NCI-H748 treated with DMSO at 0.1 percent for 48 hours (cell line): ENCODE results near the gene C10orf95.

Experiments used
- DNase-seq: peaks from one replicate; lab custom pipeline; 2025; lab: John Stamatoyannopoulos, UW

Gene C10orf95

DNA sequence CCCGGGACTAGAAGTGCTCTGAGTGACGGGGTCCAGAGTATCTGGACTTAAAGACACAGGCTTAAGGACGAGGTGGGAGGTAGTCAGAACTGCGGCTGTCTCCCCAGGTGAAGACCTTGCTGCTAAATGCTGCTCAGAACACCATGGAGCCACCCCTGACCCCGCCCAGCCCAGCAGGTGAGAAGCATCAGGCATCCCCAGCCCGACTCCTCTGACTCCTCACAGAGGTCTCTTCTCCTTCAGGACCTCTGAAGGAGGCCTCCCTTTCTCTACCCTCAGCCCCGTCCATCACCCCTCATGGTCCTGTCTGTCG is 50.0 kb downstream of the C10orf95 start:
- no peak for DNase-seq

DNA sequence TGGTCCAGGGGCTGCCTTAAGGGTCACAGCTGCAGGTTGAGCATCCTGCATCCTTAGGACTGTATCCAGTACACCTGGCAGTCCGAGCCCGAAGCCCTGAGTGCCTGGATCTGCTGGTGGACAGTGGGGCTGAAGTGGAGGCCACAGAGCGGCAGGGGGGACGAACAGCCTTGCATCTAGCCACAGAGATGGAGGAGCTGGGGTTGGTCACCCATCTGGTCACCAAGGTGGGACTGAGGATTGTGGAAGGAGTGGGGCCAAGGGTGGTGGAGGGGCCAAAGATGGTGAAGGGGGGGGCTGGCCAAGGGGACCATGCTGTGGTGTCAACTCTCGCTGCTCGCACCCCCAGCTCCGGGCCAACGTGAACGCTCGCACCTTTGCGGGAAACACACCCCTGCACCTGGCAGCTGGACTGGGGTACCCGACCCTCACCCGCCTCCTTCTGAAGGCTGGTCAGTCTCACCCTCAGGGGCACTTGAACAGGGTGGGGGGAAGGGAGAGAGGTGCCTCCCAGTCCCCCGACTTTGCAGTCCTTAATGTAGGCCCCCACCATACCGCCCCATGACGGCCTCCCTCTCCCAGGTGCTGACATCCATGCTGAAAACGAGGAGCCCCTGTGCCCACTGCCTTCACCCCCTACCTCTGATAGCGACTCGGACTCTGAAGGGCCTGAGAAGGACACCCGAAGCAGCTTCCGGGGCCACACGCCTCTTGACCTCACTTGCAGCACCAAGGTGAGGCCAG is 50.6 kb downstream of the C10orf95 start:
- no peak for DNase-seq

- no peak for DNase-seq
Measured at GRCh38 chr10:102400076-102400475, 51.3 kb downstream of the C10orf95 start.
